Measurements from ENCODE around the gene SPC24. TPM values are rescaled to one million over a fixed set of nuclear protein-coding genes. Genes with fewer than 3 reads are reported as not detected.

Gene SPC24, protein sequence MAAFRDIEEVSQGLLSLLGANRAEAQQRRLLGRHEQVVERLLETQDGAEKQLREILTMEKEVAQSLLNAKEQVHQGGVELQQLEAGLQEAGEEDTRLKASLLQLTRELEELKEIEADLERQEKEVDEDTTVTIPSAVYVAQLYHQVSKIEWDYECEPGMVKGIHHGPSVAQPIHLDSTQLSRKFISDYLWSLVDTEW
- total RNA-seq, result 1 to 10 TPM; 4.2 to 6.8 (median 5.7) TPM

DNA sequence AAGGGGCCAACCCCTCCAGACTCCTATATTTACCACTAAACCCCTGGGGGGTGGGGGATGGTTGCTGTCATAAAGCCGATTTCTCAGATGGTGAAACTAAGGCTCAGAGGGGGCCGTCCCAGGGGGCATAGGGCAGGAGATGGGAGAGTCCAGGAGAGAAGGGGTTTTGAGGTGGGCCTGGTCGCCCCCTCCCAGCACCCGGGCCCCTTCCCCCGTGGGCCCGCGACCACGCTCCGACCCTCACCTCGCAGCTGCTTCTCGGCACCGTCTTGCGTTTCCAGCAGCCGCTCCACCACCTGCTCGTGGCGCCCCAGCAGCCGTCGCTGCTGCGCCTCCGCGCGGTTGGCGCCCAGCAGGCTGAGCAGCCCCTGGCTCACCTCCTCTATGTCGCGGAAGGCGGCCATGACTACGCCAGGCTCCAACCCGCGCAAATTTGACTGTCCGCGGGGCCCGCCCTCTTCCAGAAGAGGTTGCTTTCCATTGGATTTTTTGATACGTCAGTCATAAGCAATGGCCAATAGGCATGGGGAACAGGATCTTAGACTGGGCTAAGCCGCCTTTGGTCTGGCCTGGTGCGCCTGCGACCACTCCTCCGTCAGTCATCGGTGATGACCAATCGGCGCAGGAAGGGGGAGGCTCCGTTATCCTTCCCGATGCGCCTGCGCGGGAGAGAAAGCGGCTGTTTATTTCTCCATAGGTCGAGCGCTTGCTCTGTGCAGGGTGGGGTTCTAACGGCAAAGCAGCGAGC, at the start of gene SPC24:
Gene SPC24, minus strand, starts transcription at position 410 of the 748 bp plus-strand sequence. Its CDS starts 6 bp downstream, at position 404.
- peak; percentile 87 for ATAC-seq
- Histone ChIP-seq H3K4me1 (peaks cover 0 to 95% (median 43%) of the 10 kb centered on the region in 3 donors), H3K9me3 (no peaks in the 10 kb centered on the region), H3K4me3 (peak within 1 kb of the TSS; percentile 29 to 60), H3K36me3 (no peaks in the 10 kb centered on the region), H3K27ac (peak within 1 kb of the TSS; percentile 52 to 87 (median 84)), H3K27me3 (no peaks in the 10 kb centered on the region)
- TF ChIP-seq POLR2A (IDR thresholded peaks at IDR 0.05) (no peak), EP300 (IDR thresholded peaks at IDR 0.05) (no peak), POLR2AphosphoS5 (IDR thresholded peaks at IDR 0.05) (peak; percentile 12)
- TF ChIP-seq, protein P1, sequence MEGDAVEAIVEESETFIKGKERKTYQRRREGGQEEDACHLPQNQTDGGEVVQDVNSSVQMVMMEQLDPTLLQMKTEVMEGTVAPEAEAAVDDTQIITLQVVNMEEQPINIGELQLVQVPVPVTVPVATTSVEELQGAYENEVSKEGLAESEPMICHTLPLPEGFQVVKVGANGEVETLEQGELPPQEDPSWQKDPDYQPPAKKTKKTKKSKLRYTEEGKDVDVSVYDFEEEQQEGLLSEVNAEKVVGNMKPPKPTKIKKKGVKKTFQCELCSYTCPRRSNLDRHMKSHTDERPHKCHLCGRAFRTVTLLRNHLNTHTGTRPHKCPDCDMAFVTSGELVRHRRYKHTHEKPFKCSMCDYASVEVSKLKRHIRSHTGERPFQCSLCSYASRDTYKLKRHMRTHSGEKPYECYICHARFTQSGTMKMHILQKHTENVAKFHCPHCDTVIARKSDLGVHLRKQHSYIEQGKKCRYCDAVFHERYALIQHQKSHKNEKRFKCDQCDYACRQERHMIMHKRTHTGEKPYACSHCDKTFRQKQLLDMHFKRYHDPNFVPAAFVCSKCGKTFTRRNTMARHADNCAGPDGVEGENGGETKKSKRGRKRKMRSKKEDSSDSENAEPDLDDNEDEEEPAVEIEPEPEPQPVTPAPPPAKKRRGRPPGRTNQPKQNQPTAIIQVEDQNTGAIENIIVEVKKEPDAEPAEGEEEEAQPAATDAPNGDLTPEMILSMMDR (IDR thresholded peaks at IDR 0.05), result peak in 1 of 4 experiments; percentile 13
- 0% methylated on average over 9 of the region's 50 CpGs; no CpG with 5 or more reads in 1 of the 2 donors for WGBS, 2 donors (ENCODE audit: low coverage in 1 of 2)

DNA sequence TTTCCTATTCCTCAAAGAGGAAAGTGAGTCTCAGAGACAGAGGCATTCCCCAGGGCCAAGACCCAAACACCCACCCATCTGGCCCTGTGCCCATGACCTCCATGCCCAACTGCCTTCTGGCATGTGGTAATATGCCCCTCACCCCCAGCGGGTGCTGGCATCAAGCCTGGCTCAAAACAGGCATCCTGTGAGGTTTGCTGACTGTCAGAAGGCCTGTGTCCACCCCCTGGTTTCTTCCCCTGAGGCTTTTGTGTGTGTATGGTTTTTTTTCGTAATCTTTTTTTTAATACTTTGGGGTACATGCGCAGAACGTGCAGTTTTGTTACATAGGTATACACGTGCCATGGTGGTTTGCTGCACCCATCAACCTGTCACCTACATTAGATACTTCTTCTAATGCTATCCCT, 49.4 kb upstream of the SPC24 start:
- 13 to 31% methylated on average over 4 to 5 of the region's 5 CpGs for WGBS, 2 donors (ENCODE audit: low coverage in 1 of 2)
- peaks cover 8 to 44% (median 30%) of the 10 kb centered on the region in 3 donors for H3K4me1 ChIP-seq
- no peak overlapping the region for H3K4me3 ChIP-seq
- H3K9me3 ChIP-seq, result no peaks in the 10 kb centered on the region
- peak; percentile 72 for TF ChIP-seq POLR2AphosphoS5 (IDR thresholded peaks at IDR 0.05)
- TF ChIP-seq EP300 (IDR thresholded peaks at IDR 0.05), result no peak
- H3K27ac ChIP-seq, result peak overlapping the region; percentile 85 to 99 (median 96)
- no peak for ATAC-seq
- H3K27me3 ChIP-seq, result no peaks in the 10 kb centered on the region
- peaks cover 0 to 46% of the 10 kb centered on the region in 2 donors for H3K36me3 ChIP-seq

DNA sequence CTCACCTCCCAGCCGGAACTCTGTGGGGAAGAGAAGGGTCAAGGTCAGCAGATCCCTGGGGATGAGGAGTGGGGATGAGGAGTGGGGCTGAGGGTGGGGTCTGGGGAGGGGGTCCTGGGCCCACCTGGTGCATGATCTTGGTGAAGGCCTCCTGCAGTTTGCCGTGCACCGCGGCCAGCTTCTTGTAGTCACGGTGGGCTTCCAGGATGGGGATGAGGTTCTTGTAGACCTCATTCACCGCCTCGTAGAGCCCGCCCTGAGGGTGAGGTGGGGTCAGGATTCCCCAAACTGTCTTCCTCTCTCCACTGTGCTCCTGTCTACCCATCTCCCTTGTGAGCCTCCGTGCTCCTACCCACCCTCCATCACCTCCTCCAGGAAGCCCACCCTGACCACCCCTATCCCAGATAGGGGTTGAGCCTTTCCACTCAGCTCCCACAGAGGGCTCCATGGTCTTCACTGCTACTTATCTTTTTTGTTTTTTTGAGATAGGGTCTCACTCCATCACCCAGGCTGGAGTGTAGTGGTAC, 48.6 kb upstream of the SPC24 start:
- no peaks in the 10 kb centered on the region for H3K27me3 ChIP-seq
- peaks cover 8 to 49% (median 30%) of the 10 kb centered on the region in 3 donors for H3K4me1 ChIP-seq
- no peak for TF ChIP-seq POLR2AphosphoS5 (IDR thresholded peaks at IDR 0.05)
- TF ChIP-seq, protein P1 (IDR thresholded peaks at IDR 0.05), result peak in 1 of 4 experiments; percentile 32
- no peaks in the 10 kb centered on the region for H3K9me3 ChIP-seq
- peak overlapping the region; percentile 3 to 42 for H3K4me3 ChIP-seq
- 53 to 73% methylated on average over 2 to 3 of the region's 9 CpGs for WGBS, 2 donors (ENCODE audit: low coverage in 1 of 2)
- no peak for ATAC-seq
- H3K36me3 ChIP-seq, result peaks cover 0 to 51% of the 10 kb centered on the region in 2 donors
- peak overlapping the region; percentile 85 to 99 (median 96) for H3K27ac ChIP-seq

DNA sequence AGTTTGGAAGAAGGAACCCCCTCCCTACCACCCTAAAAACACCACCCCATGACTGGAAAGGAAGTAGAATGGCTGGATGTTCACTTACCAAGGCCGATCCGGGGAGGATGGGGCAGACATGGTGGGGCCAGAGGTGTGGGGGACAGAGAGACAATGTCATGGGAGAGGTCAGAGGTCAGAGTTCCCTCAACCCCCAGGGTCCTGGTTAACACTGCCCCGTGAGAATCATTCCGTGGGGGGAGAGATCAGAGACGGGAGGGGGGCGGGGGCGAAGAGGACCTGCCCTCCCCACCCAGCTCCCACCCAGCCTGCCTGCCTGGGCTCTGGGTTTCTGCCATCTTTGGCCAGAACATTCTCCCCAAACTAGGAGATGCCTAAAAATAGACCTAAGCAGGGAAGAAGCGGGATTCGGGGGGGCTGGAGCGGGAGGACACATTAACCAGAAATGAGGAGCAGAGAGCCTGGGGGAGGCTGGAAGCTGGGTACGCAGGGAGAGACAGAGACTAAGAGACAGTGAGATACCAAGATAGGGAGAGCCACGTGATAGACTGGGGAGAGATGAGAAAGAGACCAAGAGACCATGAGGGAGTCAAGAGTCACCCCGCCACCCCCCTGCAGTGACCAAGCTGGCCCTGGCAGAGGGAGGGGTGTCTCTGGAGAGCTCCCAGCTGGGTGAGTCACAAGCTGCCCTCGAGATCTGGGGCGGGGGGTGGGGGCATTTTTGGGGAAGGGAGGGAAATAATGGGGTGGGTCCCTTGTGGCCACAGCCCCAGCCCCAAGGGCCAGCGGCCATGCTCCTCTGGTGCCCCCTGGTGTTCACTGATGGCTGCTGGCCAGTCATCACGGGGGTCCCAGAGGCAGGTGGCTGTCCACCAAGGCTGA, 47.9 kb upstream of the SPC24 start:
- peak; percentile 86 for ATAC-seq
- peak overlapping the region; percentile 85 to 99 (median 96) for H3K27ac ChIP-seq
- H3K4me3 ChIP-seq, result peak overlapping the region; percentile 3 to 42
- TF ChIP-seq POLR2AphosphoS5 (IDR thresholded peaks at IDR 0.05) (peak; percentile 85), EP300 (IDR thresholded peaks at IDR 0.05) (no peak), POLR2A (IDR thresholded peaks at IDR 0.05) (no peak)
- TF ChIP-seq, protein P1 (IDR thresholded peaks at IDR 0.05), result peak in 3 of 4 experiments; percentile 92 to 100 (median 94)
- whole genome bisulfite sequencing, 2 donors (ENCODE audit: low coverage in 1 of 2), result 0 to 10% methylated on average over 3 to 9 of the region's 17 CpGs
- H3K4me1 ChIP-seq, result peaks cover 8 to 56% (median 30%) of the 10 kb centered on the region in 3 donors
- H3K27me3 ChIP-seq, result no peaks in the 10 kb centered on the region
- no peaks in the 10 kb centered on the region for H3K9me3 ChIP-seq
- peaks cover 0 to 44% of the 10 kb centered on the region in 2 donors for H3K36me3 ChIP-seq

All from gastroesophageal sphincter (tissue), 4 donors.